CD14-positive monocyte (primary cell): Measurements from ENCODE around the gene BUB1. TPM values are rescaled to one million over a fixed set of nuclear protein-coding genes. Genes with fewer than 3 reads are reported as not detected.
A peak's percentile ranks its signal among the peaks of the same experiment; 100 is the strongest.

Source experiments
- DNase-seq, 3 donors: peaks; one replicate each; pipeline ENCODE4 v3.0.0-alpha.2; 2011 to 2022
- H2AFZ ChIP-seq: 2 replicates; pipeline ENCODE4 v1.6.0; 2012; ENCODE audit warnings: mild to moderate bottlenecking, low read depth, low read length, inconsistent platforms; ENCODE audit not compliant: insufficient read depth, poor library complexity, severe bottlenecking
- H3K27ac ChIP-seq, 2 donors: 1 replicate in 1 of 2; 2 replicates in 1 of 2; pipeline ENCODE4 v1.5.1; 2012 to 2013; ENCODE audit warnings: low read length in 2 of 2, control low read depth in 1 of 2, inconsistent platforms in 1 of 2, low read depth in 1 of 2, mild to moderate bottlenecking in 1 of 2
- H3K27me3 ChIP-seq, 2 donors: one replicate each; pipeline versions ENCODE4 v1.6.0 to v1.6.1; 2011 to 2013; ENCODE audit warnings: low read length in 2 of 2; ENCODE audit not compliant: control insufficient read depth in 2 of 2, insufficient read depth in 2 of 2
- H3K36me3 ChIP-seq, 2 donors: replicated peaks in 1 of 2; 1 replicate in 1 of 2; 2 replicates in 1 of 2; pipeline versions ENCODE4 v1.5.1 to v1.6.1; 2012 to 2013; ENCODE audit warnings: low read length in 2 of 2, control low read depth in 1 of 2, inconsistent platforms in 1 of 2, mild to moderate bottlenecking in 1 of 2; ENCODE audit not compliant: insufficient read depth in 2 of 2, control insufficient read depth in 1 of 2
- H3K4me1 ChIP-seq, 2 donors: 1 replicate in 1 of 2; 2 replicates in 1 of 2; pipeline versions ENCODE4 v1.5.1 to v1.6.1; 2012 to 2013; ENCODE audit warnings: low read length in 2 of 2, control low read depth in 1 of 2, inconsistent platforms in 1 of 2, mild to moderate bottlenecking in 1 of 2, moderate library complexity in 1 of 2; ENCODE audit not compliant: insufficient read depth in 2 of 2, control insufficient read depth in 1 of 2
- H3K4me2 ChIP-seq: replicated peaks from 2 replicates; pipeline ENCODE3; 2012; ENCODE audit warnings: low read length, moderate library complexity, mild to moderate bottlenecking; ENCODE audit not compliant: poor library complexity, severe bottlenecking; ENCODE audit errors: extremely low read depth
- H3K4me3 ChIP-seq, 3 experiments: fragments of 200-600 bp in 1 of 3; sonication (generic) in 1 of 3; replicated peaks in 1 of 3; 1 replicate in 2 of 3; 2 replicates in 1 of 3; pipeline ENCODE4 v1.5.1; 2011 to 2013; ENCODE audit warnings: low read length in 3 of 3, mild to moderate bottlenecking in 3 of 3, control low read depth in 2 of 3, low read depth in 2 of 3, inconsistent platforms in 1 of 3, moderate library complexity in 1 of 3
- H3K79me2 ChIP-seq: 2 replicates; pipeline ENCODE4 v1.6.0; 2012; ENCODE audit warnings: mild to moderate bottlenecking, control low read depth, inconsistent platforms, low read length, moderate library complexity; ENCODE audit not compliant: insufficient read depth
- H3K9ac ChIP-seq: 2 replicates; pipeline ENCODE4 v1.6.0; 2017; ENCODE audit warnings: low read length, mild to moderate bottlenecking; ENCODE audit not compliant: insufficient read depth, poor library complexity, severe bottlenecking
- H3K9me3 ChIP-seq, 2 donors: replicated peaks in 1 of 2; 1 replicate in 1 of 2; 2 replicates in 1 of 2; pipeline versions ENCODE4 v1.5.1 to v1.6.1; 2012 to 2013; ENCODE audit warnings: low read length in 2 of 2, control low read depth in 1 of 2; ENCODE audit not compliant: control insufficient read depth in 1 of 2, insufficient read depth in 1 of 2
- H4K20me1 ChIP-seq: 2 replicates; pipeline ENCODE4 v1.6.0; 2012; ENCODE audit warnings: mild to moderate bottlenecking, low read length, control low read depth, moderate library complexity; ENCODE audit not compliant: insufficient read depth
- H3K27ac Mint-ChIP-seq, 7 donors: one replicate each; pipeline ENCODE4 v1.8.0; 2020; ENCODE audit warnings: mild to moderate bottlenecking in 7 of 7, mixed read lengths in 7 of 7, moderate library complexity in 6 of 7, inconsistent platforms in 2 of 7
- H3K27me3 Mint-ChIP-seq, 3 donors: one replicate each; pipeline ENCODE4 v1.8.0; 2021 to 2022; ENCODE audit warnings: low read depth in 3 of 3, mild to moderate bottlenecking in 3 of 3, mixed read lengths in 3 of 3, moderate library complexity in 3 of 3, inconsistent platforms in 1 of 3
- H3K36me3 Mint-ChIP-seq, 2 donors: one replicate each; pipeline ENCODE4 v1.8.0; 2020; ENCODE audit warnings: mixed read lengths in 2 of 2, inconsistent platforms in 1 of 2, mild to moderate bottlenecking in 1 of 2
- H3K4me1 Mint-ChIP-seq: one replicate; pipeline ENCODE4 v1.8.0; 2020; ENCODE audit warnings: mild to moderate bottlenecking, mixed read lengths
- H3K4me3 Mint-ChIP-seq, 2 donors: one replicate each; pipeline ENCODE4 v1.8.0; 2020; ENCODE audit warnings: mild to moderate bottlenecking in 2 of 2, mixed read lengths in 2 of 2, moderate library complexity in 1 of 2
- H3K9me3 Mint-ChIP-seq, 7 donors: one replicate each; pipeline ENCODE4 v1.8.0; 2020 to 2022; ENCODE audit warnings: mixed read lengths in 7 of 7, mild to moderate bottlenecking in 6 of 7, moderate library complexity in 6 of 7, inconsistent platforms in 2 of 7
- CTCF ChIP-seq: fragments of 200-600 bp; IDR thresholded peaks from one replicate; pipeline ENCODE4 v1.8.0; 2022; ENCODE audit warnings: antibody characterized with exemption, mild to moderate bottlenecking
- WGBS: methylation state at CpG from one replicate; pipeline ENCODE4 v1.1.5; 2013; ENCODE audit warnings: missing lambda C conversion rate; ENCODE audit not compliant: insufficient coverage; 5-methylcytosine and 5-hydroxymethylcytosine counted together
- intact Hi-C, 2 donors: fragments of 100-400 bp; cut with micrococcal nuclease; formaldehyde crosslinking; loops; one replicate each; pipeline versions ENCODE4 v1.15.0 to v1.15.1; 2023
- polyA plus RNA-seq, 3 donors: library from polyadenylated mRNA; depleted of rRNA in 1 of 3; unstranded in 2 of 3; stranded (reverse) in 1 of 3; fragments of 300-500 nt in 2 of 3; fragments of >200 nt in 1 of 3; fragmentation: Illumina TruSeq in 2 of 3; gene quantifications; 1 replicate in 2 of 3; 2 replicates in 1 of 3; pipeline ENCODE4 v1.2.3, GENCODE V29; 2012 to 2021

Gene BUB1
- polyA plus RNA-seq, 3 donors: 0.11 to 0.30 (median 0.24) TPM

DNA sequence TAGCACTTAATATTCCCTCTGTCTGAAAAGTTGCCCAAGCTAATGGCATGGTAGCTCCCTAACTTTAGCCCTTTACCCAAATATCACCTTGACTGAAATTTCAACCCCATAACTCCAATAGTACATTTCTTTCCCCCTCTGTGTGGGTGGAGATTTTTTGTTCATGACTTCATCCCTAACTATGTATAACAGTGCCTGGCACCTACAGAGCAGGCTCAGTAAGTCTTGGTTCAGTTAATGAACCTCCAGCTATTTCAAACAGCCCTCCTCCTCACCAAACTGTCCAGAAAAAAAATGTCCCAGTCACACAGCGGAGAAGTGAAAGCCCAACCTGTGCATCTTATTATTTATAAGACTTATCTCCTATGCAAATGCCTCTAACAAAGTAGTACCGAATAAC, 18.6 kb downstream of the BUB1 start:
- Mint-ChIP-seq H3K27me3 (peaks cover 0 to 1% (median 0%) of the 10 kb centered on the region in 3 donors), H3K27ac (peak overlapping the region in 3 of 7 donors; percentile 8 to 59 (median 51)), H3K4me3 (no peak overlapping the region), H3K4me1 (no peaks in the 10 kb centered on the region), H3K36me3 (peaks cover 70 to 89% of the 10 kb centered on the region in 2 donors), H3K9me3 (no peaks in the 10 kb centered on the region)
- H3K79me2 ChIP-seq: peaks cover 18% of the 10 kb centered on the region
- intact Hi-C loops: no loop called here
- H3K27ac ChIP-seq: no peak overlapping the region
- H4K20me1 ChIP-seq: no peaks in the 10 kb centered on the region
- H3K4me2 ChIP-seq: no peak overlapping the region
- H3K27me3 ChIP-seq: no peaks in the 10 kb centered on the region
- no peaks in the 10 kb centered on the region for H3K4me1 ChIP-seq
- H3K9me3 ChIP-seq: no peaks in the 10 kb centered on the region
- H2AFZ ChIP-seq: no peak overlapping the region
- no peak overlapping the region for H3K4me3 ChIP-seq
- TF ChIP-seq CTCF: no peak
- no peak for DNase-seq
- H3K9ac ChIP-seq: no peak overlapping the region
- WGBS: no CpG with 5 or more reads among the region's 2 CpGs
- peaks cover 80 to 99% of the 10 kb centered on the region in 2 donors for H3K36me3 ChIP-seq

GRCh38 chr2:110657724-110658305, 20.0 kb downstream of the BUB1 start:
- intact Hi-C loops: no loop called here
- no peak for TF ChIP-seq CTCF
- H3K4me2 ChIP-seq: no peak overlapping the region
- H3K27ac Mint-ChIP-seq: peak overlapping the region in 2 of 7 donors; percentile 23 to 54
- peaks cover 0 to 1% (median 0%) of the 10 kb centered on the region in 3 donors for H3K27me3 Mint-ChIP-seq
- H2AFZ ChIP-seq: no peak overlapping the region
- no peaks in the 10 kb centered on the region for H4K20me1 ChIP-seq
- H3K36me3 Mint-ChIP-seq: peaks cover 72 to 89% of the 10 kb centered on the region in 2 donors
- no peak overlapping the region for H3K4me3 ChIP-seq
- no peak overlapping the region for H3K4me3 Mint-ChIP-seq
- H3K27ac ChIP-seq: no peak overlapping the region
- H3K9me3 ChIP-seq: no peaks in the 10 kb centered on the region
- no peak for DNase-seq
- H3K9me3 Mint-ChIP-seq: no peaks in the 10 kb centered on the region
- no peaks in the 10 kb centered on the region for H3K27me3 ChIP-seq
- no peaks in the 10 kb centered on the region for H3K4me1 ChIP-seq
- no peak overlapping the region for H3K9ac ChIP-seq
- 84% methylated on average over 3 of the region's 3 CpGs for WGBS
- peaks cover 87 to 100% of the 10 kb centered on the region in 2 donors for H3K36me3 ChIP-seq
- peaks cover 15% of the 10 kb centered on the region for H3K79me2 ChIP-seq
- H3K4me1 Mint-ChIP-seq: no peaks in the 10 kb centered on the region
